HepG2 (cell line): ENCODE data around the gene INF2. TPM values are rescaled to one million over a fixed set of nuclear protein-coding genes. Genes with fewer than 3 reads are reported as not detected.
A peak's percentile ranks its signal among the peaks of the same experiment; 100 is the strongest.

ENCODE experiments used
- DPF2 ChIP-seq: sonication (generic); formaldehyde crosslinking; IDR thresholded peaks from 2 replicates; pipeline ENCODE4 v1.4.0; 2020; ENCODE audit warnings: mild to moderate bottlenecking, low read depth, missing genetic modification reagents, borderline replicate concordance
- NRL ChIP-seq: sonication (generic); formaldehyde crosslinking; IDR thresholded peaks from 2 replicates; pipeline ENCODE4 v1.5.0; 2020; ENCODE audit warnings: missing genetic modification reagents, mild to moderate bottlenecking, moderate library complexity, borderline replicate concordance
- SNAI1 ChIP-seq: sonication (generic); formaldehyde crosslinking; IDR thresholded peaks from 2 replicates; pipeline ENCODE4 v1.5.0; 2020; ENCODE audit warnings: mild to moderate bottlenecking, missing genetic modification reagents, borderline replicate concordance
- XBP1 ChIP-seq: sonication (generic); formaldehyde crosslinking; IDR thresholded peaks from 2 replicates; pipeline ENCODE4 v1.5.0; 2020; ENCODE audit warnings: missing genetic modification reagents
- ZNF333 ChIP-seq: sonication (generic); formaldehyde crosslinking; IDR thresholded peaks from 2 replicates; pipeline ENCODE4 v1.4.0; 2020; ENCODE audit warnings: mild to moderate bottlenecking, missing genetic modification reagents, borderline replicate concordance
- polyA plus RNA-seq, 8 experiments: library from polyadenylated mRNA; depleted of rRNA in 3 of 8; stranded (reverse) in 7 of 8; unstranded in 1 of 8; fragments of >200 nt; fragmentation: Illumina TruSeq in 4 of 8; extraction: Trizol in 4 of 8; gene quantifications; 2 replicates each; pipeline versions ENCODE4 v1.2.1 to v1.2.3, GENCODE V29; 2011 to 2016; ENCODE audit warnings: low read depth in 4 of 8, missing spikeins in 1 of 8, mixed read lengths in 1 of 8; ENCODE audit not compliant: insufficient read depth in 1 of 8
- total RNA-seq, 5 experiments: library from RNA; depleted of rRNA; stranded (reverse); fragments of >200 nt; fragmentation: Illumina TruSeq; extraction: Trizol; gene quantifications; 2 replicates each; pipeline ENCODE4 v1.2.3, GENCODE V29; 2016; ENCODE audit warnings: low read depth in 1 of 5
- TF ChIP-seq, protein P1 (sequence below): sonication (generic); formaldehyde crosslinking; IDR thresholded peaks from 2 replicates; pipeline ENCODE4 v1.4.0; 2020; ENCODE audit warnings: missing genetic modification reagents, borderline replicate concordance
- TF ChIP-seq, protein P2 (sequence below): sonication (generic); formaldehyde crosslinking; conservative IDR thresholded peaks from 2 replicates; pipeline ENCODE4 v1.4.0; 2020; ENCODE audit warnings: missing genetic modification reagents
- TF ChIP-seq, protein P3 (sequence below): sonication (generic); formaldehyde crosslinking; IDR thresholded peaks from 2 replicates; pipeline ENCODE4 v1.4.0; 2020; ENCODE audit warnings: missing genetic modification reagents
- TF ChIP-seq, protein P4 (sequence below): sonication (generic); formaldehyde crosslinking; IDR thresholded peaks from 2 replicates; pipeline ENCODE4 v1.8.0; 2022; ENCODE audit warnings: low read depth, missing genetic modification reagents
- TF ChIP-seq, protein P5 (sequence below): sonication (generic); formaldehyde crosslinking; IDR thresholded peaks from 2 replicates; pipeline ENCODE4 v1.8.0; 2022; ENCODE audit warnings: mild to moderate bottlenecking, missing genetic modification reagents
- TF ChIP-seq, protein P6 (sequence below): sonication (generic); formaldehyde crosslinking; IDR thresholded peaks from 2 replicates; pipeline ENCODE4 v1.4.0; 2020; ENCODE audit warnings: missing genetic modification reagents
- TF ChIP-seq, protein P7 (sequence below): sonication (generic); formaldehyde crosslinking; IDR thresholded peaks from 2 replicates; pipeline ENCODE4 v1.4.0; 2020; ENCODE audit warnings: missing genetic modification reagents, mild to moderate bottlenecking, borderline replicate concordance
- TF ChIP-seq, protein P8 (sequence below): IDR thresholded peaks from 2 replicates; pipeline ENCODE4 v1.6.1; 2016; ENCODE audit warnings: missing compliant biosample characterization, missing genetic modification reagents, borderline replicate concordance

INF2 gene
- total and polyA plus RNA-seq, 2 of the 13 experiments (the other 11 are each of a cell fraction or from before 2014, with no cell fraction given), result 16.4 to 26.4 TPM

DNA sequence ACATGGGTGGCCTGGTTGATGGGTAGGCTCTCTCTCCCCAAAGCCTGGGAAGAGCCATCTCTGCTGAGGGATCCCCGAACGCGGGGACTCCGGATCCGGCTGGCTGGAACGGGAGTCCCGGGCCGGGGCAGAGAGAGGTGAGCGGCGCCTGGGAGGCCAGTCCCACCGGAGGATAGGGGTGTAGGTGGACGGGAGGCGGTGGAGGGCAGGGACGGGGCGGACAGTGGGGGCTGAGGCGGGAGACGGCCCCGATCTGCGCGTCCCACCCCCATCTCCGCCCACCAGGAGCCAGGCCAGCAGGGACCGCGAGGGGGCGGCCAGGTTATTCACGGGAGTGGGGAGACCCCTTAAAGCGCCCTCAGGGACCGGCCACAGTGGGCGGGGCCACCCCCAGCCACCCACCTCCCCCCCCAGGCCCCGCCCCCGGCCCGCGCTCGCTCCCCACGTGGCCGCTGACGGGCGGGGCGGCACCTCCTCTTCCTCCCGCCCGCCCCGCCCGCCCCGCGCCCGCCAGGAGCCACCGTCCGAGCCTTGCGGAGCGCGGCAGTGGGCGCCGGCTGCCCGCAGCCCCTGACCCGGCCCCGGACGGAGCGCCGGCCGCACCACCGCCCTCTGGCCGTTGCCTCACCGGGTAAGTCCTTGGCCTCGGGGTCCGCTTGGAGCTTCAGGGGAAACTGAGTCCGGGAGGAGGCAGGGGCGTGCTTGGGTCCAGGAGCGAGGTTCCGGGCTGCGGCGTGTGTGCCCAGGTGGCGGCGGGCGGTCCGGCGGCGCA lies at the start of gene INF2 (continued):
- TF ChIP-seq, protein P1, sequence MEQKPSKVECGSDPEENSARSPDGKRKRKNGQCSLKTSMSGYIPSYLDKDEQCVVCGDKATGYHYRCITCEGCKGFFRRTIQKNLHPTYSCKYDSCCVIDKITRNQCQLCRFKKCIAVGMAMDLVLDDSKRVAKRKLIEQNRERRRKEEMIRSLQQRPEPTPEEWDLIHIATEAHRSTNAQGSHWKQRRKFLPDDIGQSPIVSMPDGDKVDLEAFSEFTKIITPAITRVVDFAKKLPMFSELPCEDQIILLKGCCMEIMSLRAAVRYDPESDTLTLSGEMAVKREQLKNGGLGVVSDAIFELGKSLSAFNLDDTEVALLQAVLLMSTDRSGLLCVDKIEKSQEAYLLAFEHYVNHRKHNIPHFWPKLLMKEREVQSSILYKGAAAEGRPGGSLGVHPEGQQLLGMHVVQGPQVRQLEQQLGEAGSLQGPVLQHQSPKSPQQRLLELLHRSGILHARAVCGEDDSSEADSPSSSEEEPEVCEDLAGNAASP (CRISPR knock-in tag), result 0 out of 2 replicates have a peak, but pooled peaks have one; percentile 4
- TF ChIP-seq, protein P2, sequence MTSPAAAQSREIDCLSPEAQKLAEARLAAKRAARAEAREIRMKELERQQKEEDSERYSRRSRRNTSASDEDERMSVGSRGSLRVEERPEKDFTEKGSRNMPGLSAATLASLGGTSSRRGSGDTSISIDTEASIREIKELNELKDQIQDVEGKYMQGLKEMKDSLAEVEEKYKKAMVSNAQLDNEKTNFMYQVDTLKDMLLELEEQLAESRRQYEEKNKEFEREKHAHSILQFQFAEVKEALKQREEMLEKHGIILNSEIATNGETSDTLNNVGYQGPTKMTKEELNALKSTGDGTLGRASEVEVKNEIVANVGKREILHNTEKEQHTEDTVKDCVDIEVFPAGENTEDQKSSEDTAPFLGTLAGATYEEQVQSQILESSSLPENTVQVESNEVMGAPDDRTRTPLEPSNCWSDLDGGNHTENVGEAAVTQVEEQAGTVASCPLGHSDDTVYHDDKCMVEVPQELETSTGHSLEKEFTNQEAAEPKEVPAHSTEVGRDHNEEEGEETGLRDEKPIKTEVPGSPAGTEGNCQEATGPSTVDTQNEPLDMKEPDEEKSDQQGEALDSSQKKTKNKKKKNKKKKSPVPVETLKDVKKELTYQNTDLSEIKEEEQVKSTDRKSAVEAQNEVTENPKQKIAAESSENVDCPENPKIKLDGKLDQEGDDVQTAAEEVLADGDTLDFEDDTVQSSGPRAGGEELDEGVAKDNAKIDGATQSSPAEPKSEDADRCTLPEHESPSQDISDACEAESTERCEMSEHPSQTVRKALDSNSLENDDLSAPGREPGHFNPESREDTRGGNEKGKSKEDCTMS (CRISPR knock-in tag), result no peak
- TF ChIP-seq ZNF333 (CRISPR knock-in tag) (no peak), NRL (no peak), SNAI1 (CRISPR knock-in tag) (no peak), XBP1 (CRISPR knock-in tag) (no peak), DPF2 (CRISPR knock-in tag) (no peak)
- TF ChIP-seq, protein P3, sequence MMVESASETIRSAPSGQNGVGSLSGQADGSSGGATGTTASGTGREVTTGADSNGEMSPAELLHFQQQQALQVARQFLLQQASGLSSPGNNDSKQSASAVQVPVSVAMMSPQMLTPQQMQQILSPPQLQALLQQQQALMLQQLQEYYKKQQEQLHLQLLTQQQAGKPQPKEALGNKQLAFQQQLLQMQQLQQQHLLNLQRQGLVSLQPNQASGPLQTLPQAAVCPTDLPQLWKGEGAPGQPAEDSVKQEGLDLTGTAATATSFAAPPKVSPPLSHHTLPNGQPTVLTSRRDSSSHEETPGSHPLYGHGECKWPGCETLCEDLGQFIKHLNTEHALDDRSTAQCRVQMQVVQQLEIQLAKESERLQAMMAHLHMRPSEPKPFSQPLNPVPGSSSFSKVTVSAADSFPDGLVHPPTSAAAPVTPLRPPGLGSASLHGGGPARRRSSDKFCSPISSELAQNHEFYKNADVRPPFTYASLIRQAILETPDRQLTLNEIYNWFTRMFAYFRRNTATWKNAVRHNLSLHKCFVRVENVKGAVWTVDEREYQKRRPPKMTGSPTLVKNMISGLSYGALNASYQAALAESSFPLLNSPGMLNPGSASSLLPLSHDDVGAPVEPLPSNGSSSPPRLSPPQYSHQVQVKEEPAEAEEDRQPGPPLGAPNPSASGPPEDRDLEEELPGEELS, result no peak
- TF ChIP-seq, protein P4, sequence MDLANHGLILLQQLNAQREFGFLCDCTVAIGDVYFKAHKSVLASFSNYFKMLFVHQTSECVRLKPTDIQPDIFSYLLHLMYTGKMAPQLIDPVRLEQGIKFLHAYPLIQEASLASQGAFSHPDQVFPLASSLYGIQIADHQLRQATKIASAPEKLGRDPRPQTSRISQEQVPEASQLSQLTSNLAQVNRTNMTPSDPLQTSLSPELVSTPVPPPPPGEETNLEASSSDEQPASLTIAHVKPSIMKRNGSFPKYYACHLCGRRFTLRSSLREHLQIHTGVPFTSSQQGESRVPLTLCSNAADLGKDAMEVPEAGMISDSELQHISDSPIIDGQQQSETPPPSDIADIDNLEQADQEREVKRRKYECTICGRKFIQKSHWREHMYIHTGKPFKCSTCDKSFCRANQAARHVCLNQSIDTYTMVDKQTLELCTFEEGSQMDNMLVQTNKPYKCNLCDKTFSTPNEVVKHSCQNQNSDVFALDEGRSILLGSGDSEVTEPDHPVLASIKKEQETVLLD (CRISPR knock-in tag), result 0 out of 2 replicates have a peak, but pooled peaks have one; percentile 33
- TF ChIP-seq, protein P5, sequence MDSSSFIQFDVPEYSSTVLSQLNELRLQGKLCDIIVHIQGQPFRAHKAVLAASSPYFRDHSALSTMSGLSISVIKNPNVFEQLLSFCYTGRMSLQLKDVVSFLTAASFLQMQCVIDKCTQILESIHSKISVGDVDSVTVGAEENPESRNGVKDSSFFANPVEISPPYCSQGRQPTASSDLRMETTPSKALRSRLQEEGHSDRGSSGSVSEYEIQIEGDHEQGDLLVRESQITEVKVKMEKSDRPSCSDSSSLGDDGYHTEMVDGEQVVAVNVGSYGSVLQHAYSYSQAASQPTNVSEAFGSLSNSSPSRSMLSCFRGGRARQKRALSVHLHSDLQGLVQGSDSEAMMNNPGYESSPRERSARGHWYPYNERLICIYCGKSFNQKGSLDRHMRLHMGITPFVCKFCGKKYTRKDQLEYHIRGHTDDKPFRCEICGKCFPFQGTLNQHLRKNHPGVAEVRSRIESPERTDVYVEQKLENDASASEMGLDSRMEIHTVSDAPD (CRISPR knock-in tag), result no peak
- TF ChIP-seq, protein P6, sequence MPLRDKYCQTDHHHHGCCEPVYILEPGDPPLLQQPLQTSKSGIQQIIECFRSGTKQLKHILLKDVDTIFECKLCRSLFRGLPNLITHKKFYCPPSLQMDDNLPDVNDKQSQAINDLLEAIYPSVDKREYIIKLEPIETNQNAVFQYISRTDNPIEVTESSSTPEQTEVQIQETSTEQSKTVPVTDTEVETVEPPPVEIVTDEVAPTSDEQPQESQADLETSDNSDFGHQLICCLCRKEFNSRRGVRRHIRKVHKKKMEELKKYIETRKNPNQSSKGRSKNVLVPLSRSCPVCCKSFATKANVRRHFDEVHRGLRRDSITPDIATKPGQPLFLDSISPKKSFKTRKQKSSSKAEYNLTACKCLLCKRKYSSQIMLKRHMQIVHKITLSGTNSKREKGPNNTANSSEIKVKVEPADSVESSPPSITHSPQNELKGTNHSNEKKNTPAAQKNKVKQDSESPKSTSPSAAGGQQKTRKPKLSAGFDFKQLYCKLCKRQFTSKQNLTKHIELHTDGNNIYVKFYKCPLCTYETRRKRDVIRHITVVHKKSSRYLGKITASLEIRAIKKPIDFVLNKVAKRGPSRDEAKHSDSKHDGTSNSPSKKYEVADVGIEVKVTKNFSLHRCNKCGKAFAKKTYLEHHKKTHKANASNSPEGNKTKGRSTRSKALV (CRISPR knock-in tag), result peak; percentile 39; the same call in 1 of the 2 replicates
- TF ChIP-seq, protein P7, sequence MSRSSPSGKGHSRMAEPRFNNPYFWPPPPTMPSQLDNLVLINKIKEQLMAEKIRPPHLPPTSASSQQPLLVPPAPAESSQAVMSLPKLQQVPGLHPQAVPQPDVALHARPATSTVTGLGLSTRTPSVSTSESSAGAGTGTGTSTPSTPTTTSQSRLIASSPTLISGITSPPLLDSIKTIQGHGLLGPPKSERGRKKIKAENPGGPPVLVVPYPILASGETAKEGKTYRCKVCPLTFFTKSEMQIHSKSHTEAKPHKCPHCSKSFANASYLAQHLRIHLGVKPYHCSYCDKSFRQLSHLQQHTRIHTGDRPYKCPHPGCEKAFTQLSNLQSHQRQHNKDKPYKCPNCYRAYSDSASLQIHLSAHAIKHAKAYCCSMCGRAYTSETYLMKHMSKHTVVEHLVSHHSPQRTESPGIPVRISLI (CRISPR knock-in tag), result no peak
- TF ChIP-seq, protein P8, sequence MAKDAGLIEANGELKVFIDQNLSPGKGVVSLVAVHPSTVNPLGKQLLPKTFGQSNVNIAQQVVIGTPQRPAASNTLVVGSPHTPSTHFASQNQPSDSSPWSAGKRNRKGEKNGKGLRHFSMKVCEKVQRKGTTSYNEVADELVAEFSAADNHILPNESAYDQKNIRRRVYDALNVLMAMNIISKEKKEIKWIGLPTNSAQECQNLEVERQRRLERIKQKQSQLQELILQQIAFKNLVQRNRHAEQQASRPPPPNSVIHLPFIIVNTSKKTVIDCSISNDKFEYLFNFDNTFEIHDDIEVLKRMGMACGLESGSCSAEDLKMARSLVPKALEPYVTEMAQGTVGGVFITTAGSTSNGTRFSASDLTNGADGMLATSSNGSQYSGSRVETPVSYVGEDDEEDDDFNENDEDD (CRISPR knock-in tag), result 0 out of 2 replicates have a peak, but pooled peaks have one; percentile 28
